Activated T-cell treated with anti-CD3 and anti-CD28 coated beads for 4 hours (primary cell): ENCODE data around the gene HSPA4.
"Not testable (repeated sequence)": the region's sequence is repeated elsewhere in the genome, so short reads cannot be mapped to it uniquely, and the experiment has no call there.

ENCODE experiments used
- DNase-seq: peaks from one replicate; pipeline ENCODE4 v3.0.0-alpha.2; 2020

The HSPA4 gene

DNA sequence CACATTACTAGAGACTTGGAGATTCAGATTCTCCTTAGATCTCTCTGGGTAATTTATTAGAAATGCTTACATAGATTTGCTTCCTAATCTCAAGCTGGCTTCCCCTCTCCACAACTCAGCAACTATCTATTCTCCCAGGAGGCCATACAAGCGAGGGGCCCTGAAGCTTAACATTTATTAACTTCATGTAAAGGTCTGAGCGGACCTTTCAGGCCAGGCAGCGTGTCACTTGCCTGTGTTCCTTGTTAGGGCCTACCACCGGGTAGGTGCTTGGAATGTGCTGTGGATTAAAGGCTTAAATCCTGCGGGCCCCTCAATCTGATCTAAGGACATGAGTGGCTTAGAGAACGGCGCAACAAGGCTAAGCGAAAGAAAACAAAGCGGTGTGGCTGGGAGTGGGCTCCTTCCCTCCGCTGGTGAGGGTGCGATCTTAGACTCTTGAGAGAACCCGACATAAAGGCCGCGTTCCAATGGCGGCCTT is 712 bp upstream of the HSPA4 start:
- peak; percentile 19 for DNase-seq

DNA sequence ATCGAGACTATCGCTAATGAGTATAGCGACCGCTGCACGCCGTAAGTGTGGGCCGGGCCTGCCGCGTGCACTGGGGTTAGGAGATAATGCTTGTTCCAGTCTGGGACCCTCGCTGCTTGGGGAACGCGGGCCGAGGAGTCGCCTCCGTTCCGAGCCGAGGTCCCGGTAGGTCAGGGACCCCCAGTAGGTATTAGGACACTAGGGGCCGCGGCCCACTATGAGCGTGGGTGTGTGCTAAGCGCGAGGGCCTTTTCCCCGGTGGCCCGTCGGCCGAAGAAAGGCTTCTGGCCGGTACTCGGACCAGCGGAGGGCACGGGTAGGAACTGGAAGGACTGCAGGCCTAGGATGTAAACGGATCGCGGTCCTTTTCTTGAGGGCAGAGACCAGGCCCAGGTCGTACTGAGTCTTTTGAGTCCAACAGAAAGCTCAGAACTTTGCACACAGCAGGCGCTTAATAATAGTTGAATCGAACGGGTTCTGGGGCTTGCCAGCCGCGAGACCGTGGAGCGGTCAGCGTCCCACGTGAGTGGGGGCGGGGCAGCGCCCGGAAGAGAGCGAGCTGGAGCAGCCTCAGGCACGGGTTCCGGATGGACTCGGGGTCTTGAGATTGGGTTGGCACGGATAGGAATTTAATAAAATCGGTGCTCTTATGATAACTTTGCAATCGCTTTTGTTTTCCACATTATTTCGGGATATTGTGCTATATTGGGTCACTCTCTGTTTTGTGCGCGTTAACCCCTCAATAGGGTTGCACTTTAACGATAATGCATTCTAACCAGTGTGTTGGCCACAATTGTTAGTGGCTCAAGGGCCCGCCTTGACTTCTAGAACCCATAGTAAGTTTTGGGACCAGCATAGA is 733 bp downstream of the HSPA4 start:
- peak; percentile 13 for DNase-seq

- DNase-seq, result no peak
These were observed 1.6 kb downstream of the HSPA4 start for GRCh38 chr5:133053448-133053847.

DNA sequence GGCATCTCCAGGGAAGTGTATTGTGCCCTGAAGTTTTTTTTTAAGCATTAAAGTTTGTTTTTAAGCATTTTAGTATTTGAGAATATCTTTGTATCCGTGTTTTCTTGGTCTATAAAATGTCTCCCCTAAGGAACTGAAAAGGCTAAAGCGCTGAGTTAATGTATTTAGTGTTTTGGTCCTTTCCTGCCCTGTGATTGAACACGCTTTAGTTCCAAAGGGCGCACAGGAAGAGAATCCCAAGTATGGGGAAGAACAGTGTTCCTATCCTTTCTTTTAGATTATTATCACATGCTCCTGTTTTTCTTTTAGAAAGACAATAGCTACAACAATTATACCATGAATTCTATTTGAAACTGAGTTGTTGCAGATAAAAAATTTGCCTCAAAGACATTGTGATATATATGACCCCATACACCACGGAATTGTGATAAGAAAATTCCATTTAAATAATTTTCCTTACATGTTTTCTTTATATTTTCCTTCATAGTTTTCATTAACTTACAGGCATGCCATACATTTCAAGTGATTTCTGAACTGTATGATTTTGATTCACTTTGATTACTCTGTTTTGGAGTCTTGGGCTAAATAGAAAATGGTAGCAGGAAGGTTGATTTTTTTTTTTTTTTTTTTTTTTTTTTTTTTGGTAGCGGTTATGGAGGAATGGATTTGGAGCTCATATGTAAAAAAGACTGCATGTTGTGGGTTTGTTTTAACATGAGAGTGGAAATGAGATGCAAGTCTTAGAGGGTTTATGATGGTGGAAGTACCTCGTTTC is 3.1 kb downstream of the HSPA4 start:
- no peak for DNase-seq

DNA sequence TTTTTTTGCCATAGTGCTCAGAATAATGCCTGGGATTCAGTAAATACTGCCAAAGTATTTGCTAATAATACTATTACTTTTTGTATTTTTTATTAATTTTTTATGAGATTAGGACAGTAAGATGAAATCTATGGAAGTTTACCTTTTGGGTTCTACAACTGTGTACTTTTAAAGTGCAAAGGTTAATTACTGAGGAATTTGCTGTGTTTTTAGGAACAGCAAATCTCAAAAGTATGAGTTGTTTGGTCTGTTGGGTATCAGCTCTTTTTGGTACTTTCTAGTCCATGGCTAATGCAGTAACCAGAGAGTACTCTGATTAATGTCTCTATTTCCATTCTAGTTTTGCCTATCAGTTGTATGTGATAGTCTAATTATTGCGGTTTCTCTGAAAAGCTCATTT is 5.1 kb downstream of the HSPA4 start:
- DNase-seq, result no peak

- DNase-seq, result no peak
These were observed 7.8 kb downstream of the HSPA4 start for GRCh38 chr5:133059621-133060020.

DNA sequence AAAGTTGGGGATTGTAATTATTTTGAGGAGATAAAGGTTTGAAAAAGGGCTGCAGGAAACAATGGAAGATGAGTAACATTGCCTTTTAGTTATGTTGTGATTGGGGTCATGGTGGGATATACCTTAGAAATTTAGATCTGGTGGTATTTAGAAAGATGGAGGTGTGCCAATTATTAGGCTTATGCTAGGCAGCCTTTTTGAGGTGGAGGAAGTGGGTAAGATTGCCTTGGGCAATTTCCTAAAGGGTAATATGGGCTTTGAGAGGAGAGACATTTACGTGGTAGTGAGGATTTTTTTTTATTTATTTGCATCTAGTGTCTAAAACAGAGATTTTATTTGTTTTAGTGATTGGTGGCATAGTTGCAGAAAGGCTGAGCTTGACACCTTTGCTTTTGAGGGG is 10.5 kb downstream of the HSPA4 start:
- DNase-seq, result no peak

DNA sequence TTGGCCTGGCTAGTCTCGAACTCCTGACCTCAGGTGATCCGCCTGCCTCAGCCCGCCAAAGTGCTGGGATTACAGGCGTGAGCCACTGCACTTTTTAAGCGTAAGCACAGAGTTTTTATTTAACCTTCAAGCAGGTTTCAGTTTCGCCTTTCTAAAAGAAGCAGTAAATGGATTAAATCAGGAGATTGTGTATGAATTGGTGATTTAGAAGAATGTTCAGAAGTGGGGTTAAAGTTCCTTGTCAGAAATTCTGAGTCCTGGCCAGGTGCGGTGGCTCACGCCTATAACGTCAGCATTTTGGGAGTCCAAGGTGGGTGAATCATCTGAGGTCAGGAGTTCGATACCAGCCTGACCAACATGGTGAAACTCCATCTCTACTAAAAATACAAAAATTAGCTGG is 12.2 kb downstream of the HSPA4 start:
- no peak for DNase-seq

- DNase-seq, result no peak
These were observed 13.7 kb downstream of the HSPA4 start for GRCh38 chr5:133065471-133065870.

DNA sequence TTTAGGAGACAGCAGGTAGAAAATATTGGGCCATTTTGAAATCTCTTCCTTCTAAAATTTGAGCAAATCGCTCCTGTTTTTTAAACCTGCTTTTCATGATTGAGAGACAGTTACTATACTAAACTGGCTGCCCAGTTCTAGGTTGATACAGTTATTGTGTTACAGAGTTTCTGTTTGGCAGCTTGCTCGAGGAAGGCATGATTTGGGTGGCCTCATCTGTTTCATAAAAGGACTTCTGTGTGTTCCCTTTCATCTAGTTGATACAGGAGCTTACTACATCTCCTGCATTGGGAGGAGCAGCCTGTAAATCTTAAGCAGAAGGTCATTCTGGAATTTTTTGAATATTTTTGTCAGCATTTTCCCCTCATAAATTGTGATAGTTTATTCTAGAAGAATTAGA is 14.2 kb downstream of the HSPA4 start:
- no peak for DNase-seq

DNA sequence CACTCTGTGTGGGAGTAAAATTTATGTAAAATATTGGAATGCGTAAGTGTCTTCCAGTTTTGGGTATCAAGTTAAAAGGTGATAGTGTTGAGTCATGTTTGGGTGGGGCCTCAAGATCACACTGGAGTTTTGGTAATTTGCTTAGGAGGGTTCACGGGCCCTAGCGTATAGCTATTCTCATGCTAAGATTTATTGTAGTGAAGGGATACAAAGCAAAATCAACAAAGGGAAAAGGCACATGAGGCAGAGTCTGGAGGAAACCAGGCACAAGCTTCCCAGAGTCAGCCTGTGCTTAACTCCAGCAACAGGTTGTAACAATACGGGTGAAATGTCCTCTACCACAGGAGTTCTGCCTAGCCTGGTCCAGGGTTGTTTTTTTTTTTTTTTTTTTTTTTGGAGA is 20.2 kb downstream of the HSPA4 start:
- DNase-seq, result no peak

DNA sequence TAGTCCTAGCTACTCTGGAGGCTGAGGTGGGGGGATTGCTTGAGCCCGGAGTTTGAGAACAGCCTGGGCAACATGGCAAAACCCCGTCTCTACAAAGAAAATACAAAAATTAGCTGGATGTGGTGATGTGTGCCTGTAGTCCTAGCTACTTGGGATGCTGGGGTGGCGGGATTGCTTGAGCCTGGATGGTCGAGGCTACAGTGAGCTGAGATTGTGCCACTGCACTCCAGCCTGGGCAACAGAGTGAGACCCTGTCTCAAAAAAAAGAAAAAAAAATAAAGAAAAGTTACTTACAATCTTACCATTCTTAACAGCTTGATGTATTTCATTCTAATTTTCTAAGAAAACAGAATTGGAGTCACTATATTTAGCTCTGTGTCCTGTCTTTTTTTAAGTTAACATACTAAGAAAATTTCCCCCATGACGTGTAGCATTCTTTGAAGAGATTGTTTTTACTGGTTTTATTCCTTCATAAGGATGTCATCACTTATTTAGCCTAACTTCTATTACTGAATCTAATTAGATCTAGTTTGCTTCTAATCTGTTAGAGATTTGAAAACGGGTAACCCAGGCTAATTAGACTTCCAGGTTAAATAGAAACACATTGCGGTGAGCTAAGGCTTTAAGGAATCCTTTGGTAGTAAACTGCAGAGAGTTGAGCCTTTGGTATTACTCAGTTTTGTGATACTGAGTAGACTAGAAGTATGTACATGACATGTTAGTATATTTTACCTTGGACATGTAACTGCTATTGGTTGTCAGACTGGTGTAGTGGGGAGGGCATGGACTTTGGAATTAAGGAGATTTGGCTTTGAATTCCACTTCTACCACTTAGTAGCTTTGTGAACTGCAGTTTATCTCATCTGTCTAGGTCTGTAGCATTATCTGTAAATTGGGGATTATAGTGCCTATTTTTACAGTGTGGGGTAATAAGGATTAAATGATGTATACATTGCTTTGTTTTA is 24.0 kb downstream of the HSPA4 start:
- no peak for DNase-seq

- no peak for DNase-seq
These were observed 27.2 kb downstream of the HSPA4 start for GRCh38 chr5:133079048-133079447.

DNA sequence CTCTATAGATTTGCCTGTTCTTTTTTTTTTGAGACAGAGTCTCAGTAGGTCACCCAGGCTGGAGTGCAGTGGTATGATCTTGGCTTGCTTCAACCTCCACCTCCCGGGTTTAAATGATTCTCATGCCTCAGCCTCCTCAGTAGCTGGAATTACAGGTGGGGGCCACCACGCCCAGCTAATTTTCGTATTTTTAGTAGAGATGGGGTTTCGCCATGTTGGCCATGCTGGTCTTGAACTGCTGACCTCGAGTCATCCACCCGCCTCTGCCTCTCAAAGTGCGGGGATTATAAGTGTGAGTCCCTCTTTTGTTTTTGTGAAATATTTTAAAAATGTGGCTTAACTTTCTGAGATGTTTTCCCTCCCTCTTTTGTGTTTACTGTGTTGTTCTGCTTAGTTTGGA is 29.2 kb downstream of the HSPA4 start:
- no peak for DNase-seq

DNA sequence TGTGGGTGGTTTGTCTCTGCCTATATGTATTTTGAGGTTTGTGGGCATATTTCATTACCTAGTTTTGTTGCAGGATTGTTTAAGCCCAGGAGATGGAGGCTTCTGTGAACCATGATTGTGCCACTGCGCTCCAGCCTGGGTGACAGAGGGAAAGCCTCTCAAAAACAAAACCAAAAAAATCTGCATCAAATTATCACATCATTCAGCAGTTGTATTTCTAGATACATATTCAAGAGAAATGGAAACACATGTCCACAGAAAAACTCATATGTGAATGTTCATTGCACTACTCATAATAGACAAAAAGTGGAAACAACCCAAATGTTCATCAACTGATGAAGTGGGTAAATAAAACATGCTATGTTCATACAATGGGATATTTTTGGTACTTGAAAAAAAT is 29.9 kb downstream of the HSPA4 start:
- DNase-seq, result no peak

- no peak for DNase-seq
These were observed 30.3 kb downstream of the HSPA4 start for GRCh38 chr5:133082128-133082527.

DNA sequence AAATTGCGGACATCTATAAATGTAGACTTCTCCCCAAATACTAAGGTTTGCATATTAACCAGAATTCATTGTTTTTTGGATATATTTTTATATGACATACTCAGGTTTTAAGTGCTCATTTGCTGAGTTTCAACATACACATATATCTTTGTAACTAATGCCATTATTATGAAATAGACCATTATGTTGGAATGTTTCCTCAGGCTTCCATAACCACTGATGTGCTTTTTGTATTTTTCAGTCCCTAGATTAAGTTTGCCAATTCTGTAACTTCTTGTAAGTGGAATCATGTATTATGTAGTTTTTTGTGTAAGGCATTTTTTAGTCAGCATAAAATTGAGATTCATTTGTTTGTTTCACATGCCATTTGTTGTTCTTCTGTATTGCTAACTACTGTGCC is 32.1 kb downstream of the HSPA4 start:
- no peak for DNase-seq

GRCh38 chr5:133085171-133085570 is 33.4 kb downstream of the HSPA4 start:
- not testable (repeated sequence) for DNase-seq

- no peak for DNase-seq
These were observed 34.6 kb downstream of the HSPA4 start for GRCh38 chr5:133086366-133086875.

DNA sequence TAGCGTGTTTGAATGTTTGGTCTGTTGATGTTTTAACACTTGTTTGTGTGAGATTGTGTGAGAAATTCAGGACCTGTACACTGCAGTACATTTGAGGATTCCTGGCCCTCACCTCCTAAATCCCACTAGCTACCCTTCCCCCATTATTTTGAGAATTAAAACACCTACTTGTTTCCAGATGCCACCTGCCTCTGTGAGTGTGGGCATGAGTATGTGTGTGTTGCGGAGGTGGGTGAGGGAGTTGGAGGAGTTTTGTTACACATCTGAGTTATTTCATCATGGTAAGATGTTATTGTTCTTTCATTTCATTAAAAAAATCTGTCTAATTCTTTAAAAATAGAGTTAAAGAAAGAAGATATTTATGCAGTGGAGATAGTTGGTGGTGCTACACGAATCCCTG is 36.3 kb downstream of the HSPA4 start:
- DNase-seq, result no peak

- DNase-seq, result no peak
These were observed 39.2 kb downstream of the HSPA4 start for GRCh38 chr5:133091034-133091433.

DNA sequence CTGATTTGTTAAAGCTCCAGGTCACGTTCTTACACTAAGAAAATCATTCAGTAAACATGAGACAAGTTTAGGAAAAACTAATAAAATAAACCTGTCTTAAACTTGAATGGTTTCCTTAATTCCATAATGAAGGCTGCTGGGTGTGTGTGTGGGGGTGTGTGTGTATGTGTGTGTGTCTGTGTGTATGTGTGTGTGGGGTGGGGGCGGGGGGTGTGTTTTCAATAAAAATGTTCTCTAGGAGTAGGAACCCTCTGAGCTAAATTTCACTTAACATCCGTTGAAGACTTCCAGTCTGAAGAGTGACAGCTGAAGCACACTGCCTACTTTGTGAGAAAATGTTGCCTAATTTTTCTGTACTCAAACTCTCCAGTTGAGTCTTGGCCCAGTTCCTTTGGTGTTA is 54.5 kb downstream of the HSPA4 start:
- DNase-seq, result no peak
